Left renal pelvis (tissue), 4 donors: Measurements from ENCODE around the gene ENPEP. TPM values are rescaled to one million over a fixed set of nuclear protein-coding genes. Genes with fewer than 3 reads are reported as not detected.
A peak's percentile ranks its signal among the peaks of the same experiment; 100 is the strongest.
"Not testable (repeated sequence)": the region's sequence is repeated elsewhere in the genome, so short reads cannot be mapped to it uniquely, and the experiment has no call there.

Experiments used
- DNase-seq, 4 donors: peaks; one replicate each; pipeline ENCODE4 v3.0.0-alpha.2; 2013; ENCODE audit warnings: low read depth in 4 of 4, low spot score in 3 of 4
- polyA plus RNA-seq, 4 donors: library from polyadenylated mRNA; unstranded; fragments of 120-200 nt; gene quantifications; one replicate each; pipeline ENCODE4 v1.2.1, GENCODE V29; 2013; ENCODE audit not compliant: insufficient read length in 4 of 4

The ENPEP gene, protein sequence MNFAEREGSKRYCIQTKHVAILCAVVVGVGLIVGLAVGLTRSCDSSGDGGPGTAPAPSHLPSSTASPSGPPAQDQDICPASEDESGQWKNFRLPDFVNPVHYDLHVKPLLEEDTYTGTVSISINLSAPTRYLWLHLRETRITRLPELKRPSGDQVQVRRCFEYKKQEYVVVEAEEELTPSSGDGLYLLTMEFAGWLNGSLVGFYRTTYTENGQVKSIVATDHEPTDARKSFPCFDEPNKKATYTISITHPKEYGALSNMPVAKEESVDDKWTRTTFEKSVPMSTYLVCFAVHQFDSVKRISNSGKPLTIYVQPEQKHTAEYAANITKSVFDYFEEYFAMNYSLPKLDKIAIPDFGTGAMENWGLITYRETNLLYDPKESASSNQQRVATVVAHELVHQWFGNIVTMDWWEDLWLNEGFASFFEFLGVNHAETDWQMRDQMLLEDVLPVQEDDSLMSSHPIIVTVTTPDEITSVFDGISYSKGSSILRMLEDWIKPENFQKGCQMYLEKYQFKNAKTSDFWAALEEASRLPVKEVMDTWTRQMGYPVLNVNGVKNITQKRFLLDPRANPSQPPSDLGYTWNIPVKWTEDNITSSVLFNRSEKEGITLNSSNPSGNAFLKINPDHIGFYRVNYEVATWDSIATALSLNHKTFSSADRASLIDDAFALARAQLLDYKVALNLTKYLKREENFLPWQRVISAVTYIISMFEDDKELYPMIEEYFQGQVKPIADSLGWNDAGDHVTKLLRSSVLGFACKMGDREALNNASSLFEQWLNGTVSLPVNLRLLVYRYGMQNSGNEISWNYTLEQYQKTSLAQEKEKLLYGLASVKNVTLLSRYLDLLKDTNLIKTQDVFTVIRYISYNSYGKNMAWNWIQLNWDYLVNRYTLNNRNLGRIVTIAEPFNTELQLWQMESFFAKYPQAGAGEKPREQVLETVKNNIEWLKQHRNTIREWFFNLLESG
- 100 to 1,000 TPM in 3 of 4 donors, 10 to 100 TPM in 1; 29.6 to 216 (median 155) TPM for polyA plus RNA-seq

GRCh38 chr4:110475881-110476818 lies at the start of gene ENPEP:
Gene ENPEP (plus strand): TSS chr4:110476155. CDS start chr4:110476415, 260 bp downstream.
- peak in 2 of 4 donors; percentile 47 to 59 for DNase-seq

- not testable (repeated sequence) for DNase-seq
These were observed 44.1 kb upstream of the ENPEP start for GRCh38 chr4:110431805-110432204.

DNA sequence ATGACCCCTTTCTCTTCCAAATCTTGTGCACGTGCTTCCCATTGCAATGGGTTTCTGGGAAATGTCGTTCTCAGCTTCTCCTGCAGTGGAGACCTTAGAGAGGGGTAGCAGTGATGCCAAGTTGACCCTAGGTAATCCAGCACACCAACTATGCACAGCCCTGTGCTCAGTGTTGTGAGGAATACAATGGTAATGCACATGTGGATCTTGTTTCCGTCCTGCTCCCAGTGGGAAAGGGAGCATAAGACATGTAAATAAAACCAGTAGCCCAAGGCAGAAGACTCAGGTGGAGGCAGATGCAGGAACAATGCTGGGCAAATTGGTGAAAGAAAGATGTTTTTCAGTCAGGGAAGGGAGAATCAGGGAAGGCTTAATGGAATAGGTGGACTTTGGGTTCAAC lies 38.7 kb upstream of the ENPEP start:
- not testable (repeated sequence) for DNase-seq

- not testable (repeated sequence) for DNase-seq
These were observed 36.7 kb upstream of the ENPEP start for GRCh38 chr4:110439209-110439608.

- no peak for DNase-seq
These were observed 33.6 kb upstream of the ENPEP start for GRCh38 chr4:110442309-110442708.

GRCh38 chr4:110442788-110443187 lies 33.2 kb upstream of the ENPEP start:
- no peak for DNase-seq

DNA sequence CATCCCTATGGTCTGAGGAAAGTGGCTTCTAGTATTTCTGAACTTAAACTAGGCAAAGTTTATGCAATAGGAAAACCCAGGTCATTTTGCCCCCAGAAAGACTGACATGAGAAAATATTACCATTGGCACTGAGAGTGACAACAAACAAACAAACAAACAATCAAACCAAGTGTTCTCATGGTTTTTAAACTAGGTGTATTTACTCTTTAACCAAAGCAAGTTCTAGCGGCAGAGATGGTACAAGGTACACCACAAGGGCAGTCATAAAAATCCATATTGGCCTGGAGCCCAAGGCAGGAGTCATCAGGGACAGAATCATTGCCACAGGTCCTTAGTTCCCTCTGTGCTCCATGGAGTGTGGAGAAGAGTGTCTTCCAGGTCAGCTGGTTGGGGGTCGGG lies 26.0 kb upstream of the ENPEP start:
- DNase-seq: no peak

DNA sequence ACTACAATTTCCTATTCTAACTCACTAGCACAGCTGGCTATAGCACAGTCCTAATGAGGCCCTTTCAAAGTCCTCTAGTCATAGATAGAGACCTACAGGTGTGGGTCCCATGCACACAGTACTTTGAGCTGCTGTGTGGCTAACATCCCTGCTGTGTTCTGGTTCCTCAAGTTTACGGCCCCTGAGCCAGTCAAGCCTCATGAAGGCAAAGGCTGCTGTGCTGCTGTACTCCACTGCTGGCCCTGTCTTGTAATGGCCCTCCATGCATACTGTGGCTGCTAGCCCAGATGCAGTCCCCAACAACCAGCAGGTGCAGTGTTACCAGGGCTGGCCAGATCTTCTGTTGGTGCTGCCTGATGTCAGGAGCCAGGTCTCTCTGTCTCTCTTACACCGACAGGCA lies 23.4 kb upstream of the ENPEP start:
- no peak for DNase-seq

GRCh38 chr4:110454441-110454840 lies 21.5 kb upstream of the ENPEP start:
- DNase-seq: no peak

DNA sequence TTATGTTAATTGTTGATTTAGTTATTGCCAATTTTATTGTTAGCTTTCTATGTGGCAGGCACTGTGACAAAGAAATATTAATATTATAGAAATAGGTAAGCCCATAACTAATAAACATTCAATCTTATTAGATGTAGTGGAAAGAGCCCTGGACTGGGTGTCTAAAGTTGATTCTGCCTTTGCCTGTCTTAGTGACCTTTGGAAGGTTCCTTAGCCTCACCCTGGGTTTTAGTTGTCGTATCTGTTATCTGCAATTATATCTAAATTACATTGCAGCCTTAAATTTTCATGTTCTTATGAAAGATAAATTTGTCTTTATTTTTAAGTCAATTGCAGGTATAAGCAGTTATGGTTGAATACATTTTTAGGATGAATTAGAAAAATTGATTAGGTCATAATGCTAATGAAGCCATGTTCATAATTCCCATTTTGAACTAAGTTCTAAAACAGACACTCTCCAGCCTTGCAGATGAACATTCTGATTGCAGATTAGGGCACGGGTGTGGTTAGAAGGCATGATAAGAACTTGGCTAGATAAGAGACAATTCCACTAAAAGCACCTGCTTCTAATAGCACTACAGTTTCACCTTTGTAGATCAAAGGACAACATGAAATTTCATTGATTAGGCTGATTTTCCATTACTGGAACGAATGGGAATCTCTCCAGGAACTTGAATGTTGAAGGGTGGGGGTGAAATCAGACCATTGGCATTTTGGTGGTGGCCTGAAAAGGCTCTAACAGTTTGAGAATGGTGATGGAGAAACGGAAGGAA lies 17.3 kb upstream of the ENPEP start:
- DNase-seq: no peak

DNA sequence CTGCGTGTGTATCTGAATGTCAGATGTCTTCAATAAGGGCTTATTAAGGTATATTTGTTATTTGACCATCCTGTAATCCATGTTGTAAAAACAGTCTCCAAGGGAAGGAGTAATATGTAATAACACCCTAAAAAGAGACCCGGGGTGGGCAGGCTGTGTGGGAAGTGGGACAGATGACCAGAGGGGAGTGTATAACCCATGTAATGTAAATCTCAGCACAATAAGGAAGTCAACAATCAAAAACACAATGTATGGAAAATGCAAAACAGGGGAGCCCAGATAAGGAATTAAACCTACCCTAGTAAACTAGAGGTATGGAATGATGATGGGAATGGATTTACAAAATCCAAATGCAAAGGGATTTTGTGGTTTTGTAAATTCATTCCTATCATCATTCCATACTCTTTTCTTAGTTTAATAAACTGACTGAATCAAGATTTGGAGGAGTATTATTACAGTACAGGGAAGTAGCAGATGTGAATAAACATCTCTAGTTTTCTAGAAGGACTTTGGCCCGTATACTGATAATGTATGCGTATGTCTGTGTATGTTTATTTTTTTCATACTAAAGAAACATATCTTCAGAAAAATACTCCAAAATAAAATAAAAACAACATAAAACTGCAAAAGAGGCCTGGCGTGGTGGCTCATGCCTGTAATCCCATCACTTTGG lies 15.7 kb upstream of the ENPEP start:
- DNase-seq: no peak

DNA sequence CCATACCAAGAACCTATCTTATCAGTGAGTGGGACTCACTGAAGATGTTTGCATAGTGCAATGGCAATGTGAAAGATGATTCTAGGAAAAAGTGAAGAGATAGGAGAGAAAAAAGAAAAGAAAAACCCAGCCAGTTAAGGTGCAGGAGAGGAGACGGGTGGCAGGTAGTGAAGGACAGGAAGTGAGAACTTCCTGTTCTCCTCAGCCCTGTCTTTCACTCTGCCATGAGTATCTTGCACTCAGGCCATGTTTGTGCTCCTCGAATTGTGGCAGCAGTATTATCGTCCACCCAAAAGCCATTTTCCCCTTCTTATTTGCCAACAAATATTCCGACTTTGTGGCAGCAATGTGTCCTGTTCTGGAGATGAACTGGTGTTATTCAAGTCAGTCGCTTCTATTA lies 8.6 kb upstream of the ENPEP start:
- DNase-seq: no peak

GRCh38 chr4:110472583-110473329 lies 3.2 kb upstream of the ENPEP start:
- no peak for DNase-seq

DNA sequence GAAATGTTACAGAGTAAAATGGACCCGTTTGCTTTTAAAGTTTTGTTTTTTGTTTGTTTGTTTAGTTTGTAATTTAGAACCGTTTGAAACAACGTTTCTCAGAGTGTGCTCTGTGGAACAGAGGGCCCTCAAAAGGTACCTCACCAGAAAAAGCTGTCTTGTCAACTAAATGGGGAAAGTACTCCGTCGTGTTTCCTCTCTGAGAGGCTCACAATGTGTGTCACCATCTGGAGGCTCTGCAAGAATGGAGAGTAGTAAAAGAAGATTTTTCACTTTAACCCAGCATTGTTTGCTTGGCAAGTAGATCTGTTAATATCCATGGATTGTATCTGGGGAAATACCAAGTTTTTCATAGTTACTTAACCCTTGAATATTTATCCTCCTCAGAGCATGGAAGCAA lies 1.5 kb upstream of the ENPEP start:
- no peak for DNase-seq

- not testable (repeated sequence) for DNase-seq
These were observed 875 bp upstream of the ENPEP start for GRCh38 chr4:110475080-110475479.

DNA sequence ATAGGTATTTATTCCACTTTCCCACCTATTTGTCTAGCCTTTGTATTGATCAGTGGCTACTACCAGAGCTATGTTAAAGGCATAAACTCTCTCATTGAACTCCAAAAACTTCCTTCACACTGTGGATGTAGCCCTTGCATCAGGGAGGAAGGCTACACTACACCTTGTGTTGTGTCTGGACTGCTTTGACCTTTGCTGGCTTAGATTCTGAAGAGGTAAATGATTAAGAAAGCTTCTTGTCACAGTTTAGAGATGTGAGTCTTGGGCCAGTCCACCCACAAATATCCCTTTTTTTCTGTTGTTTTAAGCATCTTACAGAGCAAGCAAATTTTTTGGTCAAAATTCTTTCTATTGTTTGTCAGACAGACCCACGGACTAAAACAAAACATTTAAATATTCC lies 1.9 kb downstream of the ENPEP start:
- DNase-seq: no peak

DNA sequence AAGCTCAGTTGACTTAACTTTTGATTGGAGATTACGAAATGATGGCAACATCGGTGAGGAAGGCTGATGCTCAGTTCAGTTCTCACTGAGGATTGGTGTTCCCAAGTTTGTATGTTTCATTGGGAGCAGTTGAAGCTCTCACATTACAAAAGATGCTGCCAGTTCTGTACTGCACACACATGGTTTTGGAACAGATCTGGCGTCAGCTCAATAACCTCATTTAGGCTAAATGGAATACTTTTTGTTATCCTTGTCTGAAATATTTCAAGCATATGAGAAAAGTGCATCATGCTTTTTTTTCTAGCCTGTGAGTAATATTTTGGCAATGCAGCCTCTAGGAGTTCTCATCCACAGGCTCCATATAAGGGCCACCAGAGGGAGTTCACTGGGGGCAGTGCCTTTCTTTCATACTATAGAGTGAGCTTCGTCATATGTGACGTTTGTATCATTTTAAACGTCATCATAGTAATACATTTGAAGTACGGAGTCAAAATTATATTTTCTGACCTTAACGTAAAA lies 4.1 kb downstream of the ENPEP start:
- DNase-seq: no peak

DNA sequence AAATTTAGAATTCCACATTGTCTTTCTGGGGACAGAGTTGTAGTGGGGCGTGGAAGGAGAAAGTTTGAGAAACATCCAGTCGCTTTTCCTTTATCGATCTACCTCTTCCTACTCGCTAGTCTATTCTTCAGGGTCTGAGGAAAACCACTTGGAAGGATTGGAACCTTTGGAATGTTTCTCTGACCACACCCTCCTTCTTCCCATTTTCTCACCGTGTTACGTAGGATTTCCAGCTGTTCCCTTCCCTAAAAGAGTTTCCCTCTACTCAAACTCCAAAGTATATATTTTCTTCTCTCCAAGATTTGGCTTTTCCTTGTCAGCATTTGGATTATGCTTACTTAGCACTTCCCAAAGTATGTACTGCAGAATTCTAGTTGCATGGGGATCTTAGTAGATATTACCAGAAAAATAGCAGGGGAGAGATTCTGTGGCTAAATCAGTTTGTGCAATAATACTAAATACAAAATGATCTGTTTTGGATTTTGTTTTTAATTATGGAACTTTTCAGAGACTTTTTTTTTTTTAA lies 4.9 kb downstream of the ENPEP start:
- no peak for DNase-seq
